ENCODE results near the gene MTMR12.
A peak's percentile ranks its signal among the peaks of the same experiment; 100 is the strongest.

Gene MTMR12, protein sequence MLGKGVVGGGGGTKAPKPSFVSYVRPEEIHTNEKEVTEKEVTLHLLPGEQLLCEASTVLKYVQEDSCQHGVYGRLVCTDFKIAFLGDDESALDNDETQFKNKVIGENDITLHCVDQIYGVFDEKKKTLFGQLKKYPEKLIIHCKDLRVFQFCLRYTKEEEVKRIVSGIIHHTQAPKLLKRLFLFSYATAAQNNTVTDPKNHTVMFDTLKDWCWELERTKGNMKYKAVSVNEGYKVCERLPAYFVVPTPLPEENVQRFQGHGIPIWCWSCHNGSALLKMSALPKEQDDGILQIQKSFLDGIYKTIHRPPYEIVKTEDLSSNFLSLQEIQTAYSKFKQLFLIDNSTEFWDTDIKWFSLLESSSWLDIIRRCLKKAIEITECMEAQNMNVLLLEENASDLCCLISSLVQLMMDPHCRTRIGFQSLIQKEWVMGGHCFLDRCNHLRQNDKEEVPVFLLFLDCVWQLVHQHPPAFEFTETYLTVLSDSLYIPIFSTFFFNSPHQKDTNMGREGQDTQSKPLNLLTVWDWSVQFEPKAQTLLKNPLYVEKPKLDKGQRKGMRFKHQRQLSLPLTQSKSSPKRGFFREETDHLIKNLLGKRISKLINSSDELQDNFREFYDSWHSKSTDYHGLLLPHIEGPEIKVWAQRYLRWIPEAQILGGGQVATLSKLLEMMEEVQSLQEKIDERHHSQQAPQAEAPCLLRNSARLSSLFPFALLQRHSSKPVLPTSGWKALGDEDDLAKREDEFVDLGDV

DNA sequence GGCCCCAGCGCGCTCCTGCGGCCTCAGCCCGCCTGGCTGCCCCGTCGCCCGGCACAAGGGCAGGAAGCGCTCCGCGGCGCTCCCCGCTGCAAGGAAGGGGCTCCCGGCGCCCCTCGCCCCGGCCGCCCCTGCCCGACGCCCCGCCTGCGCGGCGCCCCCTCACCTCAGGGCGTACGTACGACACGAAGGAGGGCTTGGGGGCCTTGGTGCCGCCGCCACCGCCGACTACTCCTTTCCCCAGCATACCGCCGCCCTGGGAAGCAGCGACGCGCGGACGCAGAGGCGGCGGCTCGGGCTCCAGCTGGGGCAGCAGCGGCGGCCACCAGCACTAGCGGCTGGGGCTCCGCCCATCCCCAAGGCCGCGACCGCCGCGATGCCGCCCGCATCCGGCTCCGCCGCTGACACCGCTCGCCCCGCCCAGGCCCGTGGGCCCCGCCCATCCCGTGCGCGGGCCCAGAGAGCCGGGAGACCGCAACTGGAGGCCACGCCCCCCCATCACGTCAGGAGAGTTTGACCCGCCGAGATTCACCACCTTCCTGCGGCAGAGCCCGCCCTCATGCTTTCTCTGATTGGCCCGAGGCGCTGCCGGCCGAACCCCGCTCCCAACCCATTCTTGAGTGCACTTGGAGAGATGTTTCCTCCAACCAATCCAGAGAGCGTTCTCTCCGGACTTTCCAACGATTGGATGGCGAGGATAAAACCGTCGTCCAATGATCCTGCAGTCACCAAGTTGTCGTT is at the start of gene MTMR12:
MTMR12 (minus strand) TSS at position 345 of the 738 bp plus-strand sequence; CDS start at position 244, 101 bp downstream.
- H3K36me3 ChIP-seq (ENCODE audit: control insufficient read depth, insufficient read depth, low read length): no peaks in the 10 kb centered on the region
- no peaks in the 10 kb centered on the region for H3K27me3 ChIP-seq (replicated peaks; ENCODE audit: control insufficient read depth, insufficient read depth, low read length)
- peak within 1 kb of the TSS; percentile 83 for H3K4me3 ChIP-seq (replicated peaks; ENCODE audit: low read depth, low read length)
- DNase-seq (ENCODE audit: extremely low read depth, insufficient read length): peak; percentile 99
- TF ChIP-seq, protein P1, sequence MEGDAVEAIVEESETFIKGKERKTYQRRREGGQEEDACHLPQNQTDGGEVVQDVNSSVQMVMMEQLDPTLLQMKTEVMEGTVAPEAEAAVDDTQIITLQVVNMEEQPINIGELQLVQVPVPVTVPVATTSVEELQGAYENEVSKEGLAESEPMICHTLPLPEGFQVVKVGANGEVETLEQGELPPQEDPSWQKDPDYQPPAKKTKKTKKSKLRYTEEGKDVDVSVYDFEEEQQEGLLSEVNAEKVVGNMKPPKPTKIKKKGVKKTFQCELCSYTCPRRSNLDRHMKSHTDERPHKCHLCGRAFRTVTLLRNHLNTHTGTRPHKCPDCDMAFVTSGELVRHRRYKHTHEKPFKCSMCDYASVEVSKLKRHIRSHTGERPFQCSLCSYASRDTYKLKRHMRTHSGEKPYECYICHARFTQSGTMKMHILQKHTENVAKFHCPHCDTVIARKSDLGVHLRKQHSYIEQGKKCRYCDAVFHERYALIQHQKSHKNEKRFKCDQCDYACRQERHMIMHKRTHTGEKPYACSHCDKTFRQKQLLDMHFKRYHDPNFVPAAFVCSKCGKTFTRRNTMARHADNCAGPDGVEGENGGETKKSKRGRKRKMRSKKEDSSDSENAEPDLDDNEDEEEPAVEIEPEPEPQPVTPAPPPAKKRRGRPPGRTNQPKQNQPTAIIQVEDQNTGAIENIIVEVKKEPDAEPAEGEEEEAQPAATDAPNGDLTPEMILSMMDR (IDR thresholded peaks at IDR 0.05; ENCODE audit: insufficient read depth, low read length, poor library complexity, severe bottlenecking): no peak

DNA sequence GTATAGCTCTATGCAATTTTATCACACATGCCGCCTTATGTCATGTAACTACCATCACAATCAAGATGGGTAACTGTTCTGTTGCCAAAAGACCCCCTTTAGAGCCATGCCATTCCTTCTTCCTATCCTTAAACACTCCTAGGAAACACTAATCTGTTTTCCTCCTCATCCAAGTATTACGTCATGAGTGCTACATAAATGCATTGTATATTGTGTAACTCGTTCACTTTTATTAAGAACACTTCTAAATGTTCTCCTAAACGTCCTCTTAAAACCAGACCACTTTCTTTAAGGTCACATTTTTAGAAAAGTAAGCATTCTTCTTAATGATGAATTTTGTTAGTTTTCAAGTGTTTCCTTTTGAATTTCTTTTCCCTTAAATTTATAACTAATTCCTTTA is 49.8 kb upstream of the MTMR12 start:
- TF ChIP-seq, protein P1 (IDR thresholded peaks at IDR 0.05; ENCODE audit: insufficient read depth, low read length, poor library complexity, severe bottlenecking): no peak
- no peak for DNase-seq (ENCODE audit: extremely low read depth, insufficient read length)
- Histone ChIP-seq H3K4me3 (replicated peaks; ENCODE audit: low read depth, low read length) (no peak overlapping the region), H3K36me3 (ENCODE audit: control insufficient read depth, insufficient read depth, low read length) (peaks cover 8% of the 10 kb centered on the region), H3K27me3 (replicated peaks; ENCODE audit: control insufficient read depth, insufficient read depth, low read length) (no peaks in the 10 kb centered on the region)

DNA sequence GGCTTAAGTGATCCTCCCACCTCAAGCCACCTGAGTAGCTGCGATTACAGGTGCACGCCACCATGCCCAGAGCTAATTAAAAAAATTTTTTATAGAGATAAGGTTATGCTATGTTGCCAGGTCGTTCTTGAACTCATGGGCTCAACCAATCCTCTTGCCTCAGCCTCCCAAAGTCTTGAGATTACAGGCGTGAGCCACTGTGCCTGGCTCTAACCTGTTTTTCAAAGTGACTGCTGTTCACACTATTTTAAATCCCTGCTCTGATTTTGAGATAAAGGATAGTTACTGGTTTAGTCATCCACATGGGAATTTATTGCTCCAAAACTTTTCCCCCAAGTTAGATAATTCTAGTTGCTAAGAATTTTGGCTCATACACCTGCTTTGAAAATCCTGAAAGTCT is 48.2 kb upstream of the MTMR12 start:
- TF ChIP-seq, protein P1 (IDR thresholded peaks at IDR 0.05; ENCODE audit: insufficient read depth, low read length, poor library complexity, severe bottlenecking): no peak
- H3K27me3 ChIP-seq (replicated peaks; ENCODE audit: control insufficient read depth, insufficient read depth, low read length): no peaks in the 10 kb centered on the region
- peaks cover 10% of the 10 kb centered on the region for H3K36me3 ChIP-seq (ENCODE audit: control insufficient read depth, insufficient read depth, low read length)
- no peak overlapping the region for H3K4me3 ChIP-seq (replicated peaks; ENCODE audit: low read depth, low read length)
- DNase-seq (ENCODE audit: extremely low read depth, insufficient read length): no peak

DNA sequence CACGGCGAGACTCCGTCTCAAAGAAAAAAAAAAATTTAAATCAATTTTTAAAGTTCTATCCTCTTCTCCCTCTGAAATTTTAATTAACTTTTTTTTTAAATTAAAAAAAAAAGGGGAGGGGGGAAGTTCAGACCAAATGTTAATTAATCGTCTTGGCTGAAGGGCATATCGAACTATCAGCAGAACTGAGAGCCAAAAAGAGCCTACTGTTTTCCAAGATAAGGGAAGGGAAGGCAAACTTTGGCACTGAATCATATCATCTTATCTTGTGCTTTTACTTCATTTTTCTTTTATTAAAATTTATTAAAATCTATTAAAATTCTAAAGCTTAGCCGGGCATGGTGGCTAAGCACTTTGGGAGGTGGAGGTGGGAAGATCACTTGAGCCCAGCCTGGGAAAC is 45.9 kb upstream of the MTMR12 start:
- no peak for DNase-seq (ENCODE audit: extremely low read depth, insufficient read length)
- H3K27me3 ChIP-seq (replicated peaks; ENCODE audit: control insufficient read depth, insufficient read depth, low read length): no peaks in the 10 kb centered on the region
- TF ChIP-seq, protein P1 (IDR thresholded peaks at IDR 0.05; ENCODE audit: insufficient read depth, low read length, poor library complexity, severe bottlenecking): no peak
- H3K36me3 ChIP-seq (ENCODE audit: control insufficient read depth, insufficient read depth, low read length): peaks cover 6% of the 10 kb centered on the region
- no peak overlapping the region for H3K4me3 ChIP-seq (replicated peaks; ENCODE audit: low read depth, low read length)

DNA sequence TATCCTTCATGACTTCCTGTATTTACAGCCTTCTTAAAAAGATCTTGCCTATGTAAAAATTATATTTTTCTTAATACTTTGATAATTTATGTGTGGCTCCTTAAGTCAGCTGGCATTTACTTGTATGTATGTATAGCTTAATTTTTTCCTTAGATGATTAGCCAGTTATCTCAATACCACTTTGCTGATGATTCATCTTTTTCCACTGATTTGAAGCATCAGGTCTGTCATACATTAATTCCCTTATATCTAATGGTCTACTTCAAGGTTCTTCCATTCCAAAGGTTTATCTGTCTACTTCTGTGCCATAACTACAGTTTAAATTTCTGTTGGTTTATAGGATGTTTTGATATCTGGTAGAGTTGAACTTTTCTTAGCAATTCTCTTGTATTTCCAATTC is 44.9 kb upstream of the MTMR12 start:
- no peak overlapping the region for H3K4me3 ChIP-seq (replicated peaks; ENCODE audit: low read depth, low read length)
- TF ChIP-seq, protein P1 (IDR thresholded peaks at IDR 0.05; ENCODE audit: insufficient read depth, low read length, poor library complexity, severe bottlenecking): no peak
- no peaks in the 10 kb centered on the region for H3K27me3 ChIP-seq (replicated peaks; ENCODE audit: control insufficient read depth, insufficient read depth, low read length)
- H3K36me3 ChIP-seq (ENCODE audit: control insufficient read depth, insufficient read depth, low read length): peaks cover 6% of the 10 kb centered on the region
- no peak for DNase-seq (ENCODE audit: extremely low read depth, insufficient read length)
